ENCODE measurements around the gene ZBTB38. TPM values are rescaled to one million over a fixed set of nuclear protein-coding genes. Genes with fewer than 3 reads are reported as not detected.
A peak's percentile ranks its signal among the peaks of the same experiment; 100 is the strongest.

ZBTB38 gene
- total RNA-seq, 4 donors from 2014 or later: 125 to 183 (median 149) TPM

GRCh38 chr3:141413801-141414689, 45.7 kb downstream of the ZBTB38 start:
- intact Hi-C loops (cut with DNase I; ENCODE audit: low total_unique reads): no loop called here
- TF ChIP-seq CTCF (IDR thresholded peaks at IDR 0.05) (no peak), POLR2A (IDR thresholded peaks at IDR 0.05) (no peak)
- Histone ChIP-seq H3K36me3 (no peaks in the 10 kb centered on the region), H3K4me1 (peaks cover 9 to 48% of the 10 kb centered on the region in 2 donors), H3K27me3 (no peaks in the 10 kb centered on the region), H3K4me3 (no peak overlapping the region), H3K27ac (peak overlapping the region; percentile 99 to 100), H3K9me3 (no peaks in the 10 kb centered on the region)
- no peak for DNase-seq

GRCh38 chr3:141414800-141415462, 46.6 kb downstream of the ZBTB38 start:
- intact Hi-C loops (cut with DNase I; ENCODE audit: low total_unique reads): no loop called here
- no peak for TF ChIP-seq POLR2A (IDR thresholded peaks at IDR 0.05)
- TF ChIP-seq CTCF (IDR thresholded peaks at IDR 0.05): no peak

GRCh38 chr3:141415953-141416352, 47.6 kb downstream of the ZBTB38 start:
- H3K9me3 ChIP-seq: no peaks in the 10 kb centered on the region
- intact Hi-C loops (cut with DNase I; ENCODE audit: low total_unique reads): no loop called here
- H3K4me3 ChIP-seq: no peak overlapping the region
- H3K27me3 ChIP-seq: no peaks in the 10 kb centered on the region
- TF ChIP-seq POLR2A (IDR thresholded peaks at IDR 0.05) (no peak), CTCF (IDR thresholded peaks at IDR 0.05) (no peak)
- peaks cover 6 to 44% of the 10 kb centered on the region in 2 donors for H3K4me1 ChIP-seq
- H3K27ac ChIP-seq: peak overlapping the region; percentile 99 to 100
- no peaks in the 10 kb centered on the region for H3K36me3 ChIP-seq
- DNase-seq: no peak

More at GRCh38 chr3:141414800-141415462, 46.6 kb downstream of the ZBTB38 start:
- no peak overlapping the region for H3K4me3 ChIP-seq
- no peaks in the 10 kb centered on the region for H3K27me3 ChIP-seq
- no peak for DNase-seq
- H3K4me1 ChIP-seq: peaks cover 9 to 51% of the 10 kb centered on the region in 2 donors
- no peaks in the 10 kb centered on the region for H3K9me3 ChIP-seq
- H3K27ac ChIP-seq: peak overlapping the region; percentile 99 to 100
- H3K36me3 ChIP-seq: no peaks in the 10 kb centered on the region

Other genes with a start within 250 kb of the ZBTB38 start
- 10 to 100 TPM; 18.5 to 29.7 (median 26.4) TPM for gene PXYLP1, start 136.7 kb upstream of the ZBTB38 start, total RNA-seq
- 10 to 100 TPM; 11.3 to 49.4 (median 38.7) TPM for gene RASA2, start 118.5 kb downstream of the ZBTB38 start, total RNA-seq